Dedifferentiated amniotic fluid mesenchymal stem cell (primary cell): ENCODE measurements around the gene FLOT2.
"Not testable (repeated sequence)": the region's sequence is repeated elsewhere in the genome, so short reads cannot be mapped to it uniquely, and the experiment has no call there.

Source experiments
- DNase-seq: peaks from one replicate; pipeline ENCODE4 v3.0.0-alpha.2; 2016; ENCODE audit errors: extremely low spot score

The FLOT2 gene

GRCh38 chr17:28916302-28916934 is 18.9 kb upstream of the FLOT2 start:
- peak; percentile 48 for DNase-seq

- DNase-seq: no peak
Measured at GRCh38 chr17:28912938-28913333, 15.4 kb upstream of the FLOT2 start.

- no peak for DNase-seq
Measured at GRCh38 chr17:28912281-28912937, 14.9 kb upstream of the FLOT2 start.

GRCh38 chr17:28911411-28912045 is 14.0 kb upstream of the FLOT2 start:
- no peak for DNase-seq

GRCh38 chr17:28910534-28910933 is 13.0 kb upstream of the FLOT2 start:
- DNase-seq: no peak

GRCh38 chr17:28908640-28909167 is 11.2 kb upstream of the FLOT2 start:
- peak; percentile 76 for DNase-seq

- DNase-seq: no peak
Measured at GRCh38 chr17:28907709-28908475, 10.4 kb upstream of the FLOT2 start.

- DNase-seq: no peak
Measured at GRCh38 chr17:28906706-28907438, 9.3 kb upstream of the FLOT2 start.

- no peak for DNase-seq
Measured at GRCh38 chr17:28906276-28906675, 8.7 kb upstream of the FLOT2 start.

- DNase-seq: no peak
Measured at GRCh38 chr17:28904800-28905199, 7.3 kb upstream of the FLOT2 start.

- not testable (repeated sequence) for DNase-seq
Measured at GRCh38 chr17:28903546-28903841, 6.0 kb upstream of the FLOT2 start.

GRCh38 chr17:28902819-28903545 is 5.4 kb upstream of the FLOT2 start, which contains the start of gene DHRS13:
Gene DHRS13 (minus strand): TSS chr17:28903079. CDS start chr17:28902944, 135 bp downstream.
- DNase-seq: peak; percentile 58

GRCh38 chr17:28901866-28902818 is 4.6 kb upstream of the FLOT2 start:
- DNase-seq: no peak

- DNase-seq: no peak
Measured at GRCh38 chr17:28900986-28901726, 3.6 kb upstream of the FLOT2 start.

- DNase-seq: no peak
Measured at GRCh38 chr17:28899212-28899815, 1.8 kb upstream of the FLOT2 start.

GRCh38 chr17:28898527-28898955 is 1.0 kb upstream of the FLOT2 start:
- DNase-seq: no peak

- no peak for DNase-seq
Measured at GRCh38 chr17:28897769-28898526, 415 bp upstream of the FLOT2 start.

GRCh38 chr17:28896491-28896883 is 1.0 kb downstream of the FLOT2 start:
- DNase-seq: no peak
